ENCODE results near the gene MYRIP. TPM values are rescaled to one million over a fixed set of nuclear protein-coding genes. Genes with fewer than 3 reads are reported as not detected.
"Not testable (repeated sequence)": the region's sequence is repeated elsewhere in the genome, so short reads cannot be mapped to it uniquely, and the experiment has no call there.

MYRIP gene
- total RNA-seq, 1 donor from 2014 or later, result 2.3 TPM

- no peak for DNase-seq (ENCODE audit: extremely low read depth, low read depth, low spot score)
Measured at GRCh38 chr3:40109641-40110490, 300.5 kb downstream of the MYRIP start.

GRCh38 chr3:40116478-40117177 is 307.2 kb downstream of the MYRIP start:
- DNase-seq (ENCODE audit: extremely low read depth, low read depth, low spot score), result no peak

- no peak for DNase-seq (ENCODE audit: extremely low read depth, low read depth, low spot score)
Measured at GRCh38 chr3:40118091-40118490, 308.7 kb downstream of the MYRIP start.

- no peak for DNase-seq (ENCODE audit: extremely low read depth, low read depth, low spot score)
Measured at GRCh38 chr3:40120067-40120692, 310.8 kb downstream of the MYRIP start.

- DNase-seq (ENCODE audit: extremely low read depth, low read depth, low spot score), result no peak
Measured at GRCh38 chr3:40120806-40121205, 311.4 kb downstream of the MYRIP start.

GRCh38 chr3:40124918-40125317 is 315.5 kb downstream of the MYRIP start:
- no peak for DNase-seq (ENCODE audit: extremely low read depth, low read depth, low spot score)

- no peak for DNase-seq (ENCODE audit: extremely low read depth, low read depth, low spot score)
Measured at GRCh38 chr3:40128166-40128565, 318.8 kb downstream of the MYRIP start.

- no peak for DNase-seq (ENCODE audit: extremely low read depth, low read depth, low spot score)
Measured at GRCh38 chr3:40129510-40129909, 320.1 kb downstream of the MYRIP start.

- no peak for DNase-seq (ENCODE audit: extremely low read depth, low read depth, low spot score)
Measured at GRCh38 chr3:40129981-40130380, 320.6 kb downstream of the MYRIP start.

- no peak for DNase-seq (ENCODE audit: extremely low read depth, low read depth, low spot score)
Measured at GRCh38 chr3:40130721-40131120, 321.3 kb downstream of the MYRIP start.

- DNase-seq (ENCODE audit: extremely low read depth, low read depth, low spot score), result not testable (repeated sequence)
Measured at GRCh38 chr3:40133886-40134575, 324.6 kb downstream of the MYRIP start.

- no peak for DNase-seq (ENCODE audit: extremely low read depth, low read depth, low spot score)
Measured at GRCh38 chr3:40137591-40138295, 328.3 kb downstream of the MYRIP start.

- no peak for DNase-seq (ENCODE audit: extremely low read depth, low read depth, low spot score)
Measured at GRCh38 chr3:40143283-40144090, 334.1 kb downstream of the MYRIP start.

GRCh38 chr3:40148827-40149226 is 339.4 kb downstream of the MYRIP start:
- no peak for DNase-seq (ENCODE audit: extremely low read depth, low read depth, low spot score)

- no peak for DNase-seq (ENCODE audit: extremely low read depth, low read depth, low spot score)
Measured at GRCh38 chr3:40152482-40153133, 343.2 kb downstream of the MYRIP start.

- no peak for DNase-seq (ENCODE audit: extremely low read depth, low read depth, low spot score)
Measured at GRCh38 chr3:40160933-40161332, 351.5 kb downstream of the MYRIP start.

GRCh38 chr3:40162616-40163015 is 353.2 kb downstream of the MYRIP start:
- DNase-seq (ENCODE audit: extremely low read depth, low read depth, low spot score), result no peak

GRCh38 chr3:40166997-40167396 is 357.6 kb downstream of the MYRIP start:
- DNase-seq (ENCODE audit: extremely low read depth, low read depth, low spot score), result no peak

GRCh38 chr3:40167958-40168357 is 358.5 kb downstream of the MYRIP start:
- no peak for DNase-seq (ENCODE audit: extremely low read depth, low read depth, low spot score)

All from glomerular endothelial cell (primary cell).